ENCODE measurements around the gene FRRS1L.

DNA sequence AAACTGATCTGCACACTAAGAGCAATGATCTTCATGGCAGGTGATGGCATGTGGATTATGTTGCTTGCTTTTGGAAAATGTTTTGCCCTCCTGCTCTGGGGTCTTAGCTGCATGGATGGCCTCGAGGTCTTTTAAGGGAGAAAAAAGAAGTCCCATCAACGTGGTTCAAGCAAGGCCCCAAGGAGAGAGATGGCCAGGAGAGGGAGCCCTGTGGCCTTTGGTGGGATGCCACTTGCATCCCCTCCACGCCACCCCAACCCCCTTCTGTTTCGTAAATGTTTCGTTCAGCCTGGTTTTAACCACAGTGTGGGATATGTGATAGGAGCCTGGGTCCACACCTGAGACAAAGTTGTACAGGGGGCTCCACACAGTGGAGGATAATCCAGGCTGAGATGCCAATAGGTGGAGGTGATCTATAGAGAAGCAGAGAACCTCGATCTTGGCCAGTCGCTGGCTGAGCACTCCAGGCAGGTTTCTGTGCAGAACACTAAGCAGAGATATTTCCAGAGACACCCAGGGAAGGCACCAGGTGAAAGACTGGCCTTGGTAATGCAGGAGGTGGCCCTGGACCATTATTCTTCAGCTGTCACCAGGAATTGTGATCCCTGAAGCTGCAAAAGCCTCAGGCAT lies 25.8 kb upstream of the FRRS1L start:
- TF ChIP-seq TAF1 (IDR thresholded peaks at IDR 0.05; ENCODE audit: low read depth): no peak
- TF ChIP-seq, protein P1, sequence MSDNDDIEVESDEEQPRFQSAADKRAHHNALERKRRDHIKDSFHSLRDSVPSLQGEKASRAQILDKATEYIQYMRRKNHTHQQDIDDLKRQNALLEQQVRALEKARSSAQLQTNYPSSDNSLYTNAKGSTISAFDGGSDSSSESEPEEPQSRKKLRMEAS (IDR thresholded peaks at IDR 0.05): no peak
- TF ChIP-seq TEAD4 (IDR thresholded peaks at IDR 0.05): no peak
- no peak for TF ChIP-seq CEBPB (IDR thresholded peaks at IDR 0.05)
- no peak for TF ChIP-seq REST (IDR thresholded peaks at IDR 0.05; ENCODE audit: low read depth)
- TF ChIP-seq ZBTB7A (IDR thresholded peaks at IDR 0.05; ENCODE audit: low read depth): no peak
- TF ChIP-seq EGR1 (IDR thresholded peaks at IDR 0.05): no peak
- no peak for TF ChIP-seq YY1 (IDR thresholded peaks at IDR 0.05; ENCODE audit: low read depth)
- no peak for TF ChIP-seq FOXM1 (IDR thresholded peaks at IDR 0.05; ENCODE audit: borderline replicate concordance, low read depth)

Measured in Ishikawa (cell line).